Lower leg skin (tissue), 4 donors: ENCODE data around the gene THAP10. TPM values are rescaled to one million over a fixed set of nuclear protein-coding genes. Genes with fewer than 3 reads are reported as not detected.

Experiments
- DNase-seq, 2 donors: peaks; one replicate each; pipeline ENCODE4 v3.0.0-alpha.2; 2019; ENCODE audit warnings: low spot score in 2 of 2
- H3K4me3 ChIP-seq: fragments of 200-600 bp; sonication (generic); 2 replicates; pipeline ENCODE4 v1.5.1; 2017; ENCODE audit warnings: mild to moderate bottlenecking, low read depth; ENCODE audit not compliant: poor library complexity, severe bottlenecking
- POLR2A ChIP-seq, 2 donors: fragments of 450-650 bp; IDR thresholded peaks; one replicate each; pipeline ENCODE4 v1.6.1; 2016 to 2017; ENCODE audit warnings: antibody characterized with exemption in 2 of 2, mild to moderate bottlenecking in 1 of 2, moderate library complexity in 1 of 2
- WGBS, 2 donors: methylation state at CpG; one replicate each; pipeline ENCODE4 v1.1.5; 2018; 5-methylcytosine and 5-hydroxymethylcytosine counted together
- intact Hi-C: fragments of 100-400 bp; cut with DNase I; formaldehyde crosslinking; loops from one replicate; pipeline ENCODE4 v1.15.0; 2023; ENCODE audit warnings: low total_unique reads
- total RNA-seq, 4 donors: library from RNA; depleted of rRNA; stranded (reverse); fragments of >200 nt; gene quantifications; one replicate each; pipeline ENCODE4 v1.1.0, GENCODE V29; 2016
- TF ChIP-seq, protein P1 (sequence below), 3 donors: fragments of 450-650 bp; IDR thresholded peaks; one replicate each; pipeline ENCODE4 v1.5.1; 2016; ENCODE audit warnings: antibody characterized with exemption in 3 of 3, mild to moderate bottlenecking in 3 of 3, moderate library complexity in 2 of 3

The THAP10 gene
- total RNA-seq, 4 donors from 2014 or later, result 2.0 to 4.5 (median 2.9) TPM

DNA sequence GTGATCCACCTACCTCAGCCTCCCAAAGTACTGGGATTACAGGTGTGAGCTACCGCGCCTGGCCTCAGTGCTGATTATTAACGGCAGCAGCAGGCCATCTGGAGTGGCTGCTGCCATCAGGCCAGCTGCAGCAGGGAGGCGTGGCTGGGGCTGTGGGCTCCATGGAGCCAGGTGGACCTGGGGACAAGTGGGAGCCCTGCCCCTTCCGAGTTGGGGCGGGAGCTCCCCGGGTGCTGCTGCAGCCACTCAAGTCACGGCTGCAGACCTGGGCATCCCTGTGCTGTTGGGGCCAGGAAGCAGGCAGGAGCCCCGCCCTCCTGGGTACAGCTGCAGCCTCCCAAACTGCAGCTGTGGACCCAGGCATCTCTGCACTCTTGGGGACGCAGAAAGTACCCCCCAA, 24.3 kb upstream of the THAP10 start:
- H3K4me3 ChIP-seq, result no peak overlapping the region
- intact Hi-C loops, result no loop called here
- TF ChIP-seq, protein P1, sequence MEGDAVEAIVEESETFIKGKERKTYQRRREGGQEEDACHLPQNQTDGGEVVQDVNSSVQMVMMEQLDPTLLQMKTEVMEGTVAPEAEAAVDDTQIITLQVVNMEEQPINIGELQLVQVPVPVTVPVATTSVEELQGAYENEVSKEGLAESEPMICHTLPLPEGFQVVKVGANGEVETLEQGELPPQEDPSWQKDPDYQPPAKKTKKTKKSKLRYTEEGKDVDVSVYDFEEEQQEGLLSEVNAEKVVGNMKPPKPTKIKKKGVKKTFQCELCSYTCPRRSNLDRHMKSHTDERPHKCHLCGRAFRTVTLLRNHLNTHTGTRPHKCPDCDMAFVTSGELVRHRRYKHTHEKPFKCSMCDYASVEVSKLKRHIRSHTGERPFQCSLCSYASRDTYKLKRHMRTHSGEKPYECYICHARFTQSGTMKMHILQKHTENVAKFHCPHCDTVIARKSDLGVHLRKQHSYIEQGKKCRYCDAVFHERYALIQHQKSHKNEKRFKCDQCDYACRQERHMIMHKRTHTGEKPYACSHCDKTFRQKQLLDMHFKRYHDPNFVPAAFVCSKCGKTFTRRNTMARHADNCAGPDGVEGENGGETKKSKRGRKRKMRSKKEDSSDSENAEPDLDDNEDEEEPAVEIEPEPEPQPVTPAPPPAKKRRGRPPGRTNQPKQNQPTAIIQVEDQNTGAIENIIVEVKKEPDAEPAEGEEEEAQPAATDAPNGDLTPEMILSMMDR (IDR thresholded peaks at IDR 0.05), result no peak
- TF ChIP-seq POLR2A (IDR thresholded peaks at IDR 0.05), result no peak
- WGBS, 2 donors, result 96% methylated on average over 5 to 10 of the region's 10 CpGs
- DNase-seq, result no peak

DNA sequence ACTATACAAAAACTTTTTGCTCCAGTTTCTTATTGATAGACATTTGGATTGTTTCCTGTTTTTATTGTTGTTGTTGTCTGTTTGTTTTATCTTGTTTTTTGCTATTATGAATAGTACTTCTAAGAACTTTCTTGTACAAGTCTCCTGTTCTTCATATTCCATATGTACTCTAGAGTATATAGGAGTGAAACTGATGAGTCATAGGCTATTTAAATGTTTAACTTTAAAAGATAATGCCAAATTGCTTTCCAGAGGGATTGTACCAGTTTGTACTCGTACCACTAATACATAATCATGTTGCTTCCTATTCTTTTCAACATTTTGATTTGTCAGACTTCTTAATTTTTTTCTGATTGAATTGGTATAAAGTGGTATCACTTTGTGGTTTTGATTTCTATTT, 20.0 kb upstream of the THAP10 start:
- no peak overlapping the region for H3K4me3 ChIP-seq
- intact Hi-C loops, result no loop called here
- TF ChIP-seq POLR2A (IDR thresholded peaks at IDR 0.05), result no peak
- TF ChIP-seq, protein P1 (IDR thresholded peaks at IDR 0.05), result no peak
- 51 to 57% methylated on average over 1 of the region's 1 CpG for WGBS, 2 donors
- no peak for DNase-seq

DNA sequence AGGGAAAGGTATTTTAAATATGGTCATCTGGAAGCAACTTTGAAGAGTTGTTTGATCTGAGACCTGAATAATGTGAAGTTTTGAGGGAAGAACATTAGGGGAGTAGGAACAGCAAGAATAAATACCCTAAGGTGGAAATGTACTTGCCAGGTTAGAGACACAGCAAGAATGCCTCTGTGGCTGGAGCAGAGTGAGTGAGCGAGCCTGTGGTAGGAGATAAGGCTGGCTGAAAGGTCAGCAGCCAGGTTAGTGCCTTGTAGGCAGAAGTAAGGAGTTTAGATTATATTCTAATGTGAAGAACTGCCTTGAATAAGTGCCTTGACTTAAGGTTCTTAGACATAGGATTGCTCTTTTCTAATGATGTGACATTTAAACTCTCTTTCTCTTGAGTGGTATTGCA, 18.7 kb upstream of the THAP10 start:
- H3K4me3 ChIP-seq, result no peak overlapping the region
- TF ChIP-seq, protein P1 (IDR thresholded peaks at IDR 0.05), result no peak
- no peak for TF ChIP-seq POLR2A (IDR thresholded peaks at IDR 0.05)
- DNase-seq, result no peak
- intact Hi-C loops, result no loop called here
- 81 to 96% methylated on average over 1 of the region's 1 CpG for WGBS, 2 donors

DNA sequence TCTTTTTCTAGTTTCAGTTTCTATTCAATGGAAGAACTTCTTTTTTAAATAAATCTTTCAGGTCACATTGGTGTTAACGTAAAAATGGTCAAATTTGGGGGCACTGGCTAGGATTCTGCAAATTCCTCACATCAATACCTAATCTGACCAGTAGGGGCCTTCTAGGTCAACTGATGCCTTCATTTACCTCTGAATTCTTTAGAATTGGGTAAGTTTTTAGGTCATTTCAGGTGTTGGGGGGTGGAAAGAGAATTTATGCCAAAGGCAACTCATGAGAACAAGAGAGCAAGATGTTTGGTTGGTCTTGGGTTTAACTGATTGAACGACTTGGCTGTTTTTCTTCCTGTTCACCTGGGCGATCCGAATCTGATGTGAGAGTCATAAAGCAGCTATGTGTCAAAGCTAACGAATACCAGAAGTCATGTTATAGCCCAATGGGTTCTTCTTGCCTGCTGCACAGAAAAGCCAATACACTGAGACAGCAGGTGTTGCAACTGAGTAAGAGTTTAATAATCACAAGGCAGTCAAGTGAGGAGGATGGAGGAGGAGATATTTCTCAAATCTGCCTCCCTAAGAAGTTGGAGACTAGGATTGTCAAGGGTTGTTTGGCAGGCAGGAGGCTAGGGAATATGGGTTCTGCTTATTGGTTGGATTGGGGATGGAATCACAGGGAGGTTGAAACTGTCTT, 15.7 kb upstream of the THAP10 start:
- TF ChIP-seq, protein P1 (IDR thresholded peaks at IDR 0.05), result no peak
- TF ChIP-seq POLR2A (IDR thresholded peaks at IDR 0.05), result no peak
- WGBS, 2 donors, result 94 to 98% methylated on average over 5 of the region's 5 CpGs
- intact Hi-C loops, result no loop called here
- no peak overlapping the region for H3K4me3 ChIP-seq
- no peak for DNase-seq

DNA sequence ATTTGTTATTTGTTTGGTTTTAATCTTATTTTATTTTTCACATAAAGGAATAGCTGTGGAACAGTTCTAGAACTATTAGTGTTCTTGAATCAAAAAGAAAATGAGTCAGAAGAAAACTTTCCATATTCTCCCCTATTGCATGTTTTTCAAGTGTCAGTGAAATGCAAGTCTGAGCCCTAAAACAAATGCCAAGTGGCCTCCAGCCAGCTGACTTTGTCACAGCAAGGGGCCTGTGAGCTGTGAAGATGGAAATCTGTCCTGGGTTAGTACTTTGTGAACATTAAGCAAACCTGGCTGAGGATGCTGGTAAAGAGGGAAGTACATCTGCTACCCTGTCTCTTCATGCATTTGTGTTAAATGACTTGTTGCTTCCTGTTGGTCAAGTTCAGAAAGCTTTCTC, 14.6 kb upstream of the THAP10 start:
- TF ChIP-seq, protein P1 (IDR thresholded peaks at IDR 0.05), result no peak
- no peak for TF ChIP-seq POLR2A (IDR thresholded peaks at IDR 0.05)
- H3K4me3 ChIP-seq, result no peak overlapping the region
- DNase-seq, result no peak
- intact Hi-C loops, result no loop called here

DNA sequence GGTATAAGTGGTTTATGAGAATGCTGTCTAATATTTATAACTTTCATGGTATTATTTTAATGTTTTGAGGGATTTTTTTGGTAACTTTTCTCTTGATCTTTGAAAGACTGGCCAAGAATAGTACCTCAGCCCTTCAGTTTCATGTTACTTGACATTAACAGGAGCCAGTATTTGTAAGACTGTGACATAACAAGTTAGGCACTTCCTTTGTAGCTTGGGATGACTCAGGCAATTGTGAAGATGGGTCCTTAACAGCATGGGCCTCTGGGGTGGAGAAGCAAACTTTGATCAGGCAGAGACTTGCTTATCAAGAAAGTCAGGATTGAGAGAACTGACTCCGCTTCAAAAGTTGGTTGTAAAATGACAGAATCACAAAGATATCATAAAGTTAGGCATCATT, 9.9 kb upstream of the THAP10 start:
- WGBS, 2 donors, result 68 to 77% methylated on average over 1 of the region's 1 CpG
- TF ChIP-seq, protein P1 (IDR thresholded peaks at IDR 0.05), result no peak
- no peak for DNase-seq
- H3K4me3 ChIP-seq, result no peak overlapping the region
- intact Hi-C loops, result no loop called here
